ENCODE data around the gene LRP10.
"Not testable (repeated sequence)": the region's sequence is repeated elsewhere in the genome, so short reads cannot be mapped to it uniquely, and the experiment has no call there.

DNA sequence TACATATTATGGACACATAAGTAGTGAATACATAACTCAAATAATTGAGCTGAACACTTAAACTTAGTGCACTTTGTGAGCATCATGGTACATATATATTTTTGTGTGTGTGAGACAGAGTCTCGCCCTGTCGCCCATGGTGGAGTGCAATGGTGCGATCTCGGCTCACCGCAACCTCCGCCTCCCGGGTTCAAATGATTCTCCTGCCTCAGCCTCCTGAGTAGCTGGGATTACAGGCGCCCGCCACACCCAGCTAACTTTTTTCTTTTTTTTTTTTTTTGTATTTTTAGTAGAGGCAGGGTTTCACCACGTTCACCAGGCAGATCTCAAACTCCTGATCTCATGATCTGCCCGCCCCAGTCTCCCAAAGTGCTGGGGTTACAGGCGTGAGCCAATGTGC lies 19.4 kb upstream of the LRP10 start:
- TF ChIP-seq, protein P1, sequence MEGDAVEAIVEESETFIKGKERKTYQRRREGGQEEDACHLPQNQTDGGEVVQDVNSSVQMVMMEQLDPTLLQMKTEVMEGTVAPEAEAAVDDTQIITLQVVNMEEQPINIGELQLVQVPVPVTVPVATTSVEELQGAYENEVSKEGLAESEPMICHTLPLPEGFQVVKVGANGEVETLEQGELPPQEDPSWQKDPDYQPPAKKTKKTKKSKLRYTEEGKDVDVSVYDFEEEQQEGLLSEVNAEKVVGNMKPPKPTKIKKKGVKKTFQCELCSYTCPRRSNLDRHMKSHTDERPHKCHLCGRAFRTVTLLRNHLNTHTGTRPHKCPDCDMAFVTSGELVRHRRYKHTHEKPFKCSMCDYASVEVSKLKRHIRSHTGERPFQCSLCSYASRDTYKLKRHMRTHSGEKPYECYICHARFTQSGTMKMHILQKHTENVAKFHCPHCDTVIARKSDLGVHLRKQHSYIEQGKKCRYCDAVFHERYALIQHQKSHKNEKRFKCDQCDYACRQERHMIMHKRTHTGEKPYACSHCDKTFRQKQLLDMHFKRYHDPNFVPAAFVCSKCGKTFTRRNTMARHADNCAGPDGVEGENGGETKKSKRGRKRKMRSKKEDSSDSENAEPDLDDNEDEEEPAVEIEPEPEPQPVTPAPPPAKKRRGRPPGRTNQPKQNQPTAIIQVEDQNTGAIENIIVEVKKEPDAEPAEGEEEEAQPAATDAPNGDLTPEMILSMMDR (IDR thresholded peaks at IDR 0.05), result not testable (repeated sequence)
- TF ChIP-seq EZH2 (IDR thresholded peaks at IDR 0.05; ENCODE audit: borderline replicate concordance, insufficient read depth, low read depth, low read length, poor library complexity, severe bottlenecking), result not testable (repeated sequence)
